ENCODE measurements around the gene TRPM8.

DNA sequence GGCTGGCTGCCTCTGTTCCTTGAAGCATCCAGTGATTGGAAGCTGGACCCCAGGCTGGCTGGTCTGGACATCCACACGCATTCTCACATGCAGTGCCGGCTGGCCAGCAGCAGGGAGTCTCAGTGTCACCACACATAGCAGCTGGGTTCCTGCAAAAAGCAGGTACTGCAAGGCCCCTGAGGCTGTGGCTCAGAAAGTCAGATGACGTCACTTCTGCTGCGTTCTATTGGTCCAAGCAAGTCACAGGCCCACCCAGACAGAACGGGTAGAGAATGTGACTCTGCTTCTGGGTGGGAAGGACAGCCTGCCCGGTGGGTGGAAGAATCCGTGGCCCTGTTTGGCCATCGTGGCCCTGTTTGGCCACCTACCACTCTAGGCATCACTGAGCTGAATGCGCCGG, 82.0 kb downstream of the TRPM8 start:
- TF ChIP-seq, protein P1, sequence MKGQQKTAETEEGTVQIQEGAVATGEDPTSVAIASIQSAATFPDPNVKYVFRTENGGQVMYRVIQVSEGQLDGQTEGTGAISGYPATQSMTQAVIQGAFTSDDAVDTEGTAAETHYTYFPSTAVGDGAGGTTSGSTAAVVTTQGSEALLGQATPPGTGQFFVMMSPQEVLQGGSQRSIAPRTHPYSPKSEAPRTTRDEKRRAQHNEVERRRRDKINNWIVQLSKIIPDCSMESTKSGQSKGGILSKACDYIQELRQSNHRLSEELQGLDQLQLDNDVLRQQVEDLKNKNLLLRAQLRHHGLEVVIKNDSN (IDR thresholded peaks at IDR 0.05): peak; percentile 61
- TF ChIP-seq RAD21 (IDR thresholded peaks at IDR 0.05; ENCODE audit: low read depth) (no peak; the same call in 1 of the 2 replicates), YY1 (IDR thresholded peaks at IDR 0.05; ENCODE audit: low read depth) (no peak), TAF1 (IDR thresholded peaks at IDR 0.05; ENCODE audit: low read depth) (no peak), EP300 (IDR thresholded peaks at IDR 0.05; ENCODE audit: borderline replicate concordance) (no peak)
- TF ChIP-seq, protein P2, sequence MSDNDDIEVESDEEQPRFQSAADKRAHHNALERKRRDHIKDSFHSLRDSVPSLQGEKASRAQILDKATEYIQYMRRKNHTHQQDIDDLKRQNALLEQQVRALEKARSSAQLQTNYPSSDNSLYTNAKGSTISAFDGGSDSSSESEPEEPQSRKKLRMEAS (IDR thresholded peaks at IDR 0.05): no peak
- TF ChIP-seq, protein P3, sequence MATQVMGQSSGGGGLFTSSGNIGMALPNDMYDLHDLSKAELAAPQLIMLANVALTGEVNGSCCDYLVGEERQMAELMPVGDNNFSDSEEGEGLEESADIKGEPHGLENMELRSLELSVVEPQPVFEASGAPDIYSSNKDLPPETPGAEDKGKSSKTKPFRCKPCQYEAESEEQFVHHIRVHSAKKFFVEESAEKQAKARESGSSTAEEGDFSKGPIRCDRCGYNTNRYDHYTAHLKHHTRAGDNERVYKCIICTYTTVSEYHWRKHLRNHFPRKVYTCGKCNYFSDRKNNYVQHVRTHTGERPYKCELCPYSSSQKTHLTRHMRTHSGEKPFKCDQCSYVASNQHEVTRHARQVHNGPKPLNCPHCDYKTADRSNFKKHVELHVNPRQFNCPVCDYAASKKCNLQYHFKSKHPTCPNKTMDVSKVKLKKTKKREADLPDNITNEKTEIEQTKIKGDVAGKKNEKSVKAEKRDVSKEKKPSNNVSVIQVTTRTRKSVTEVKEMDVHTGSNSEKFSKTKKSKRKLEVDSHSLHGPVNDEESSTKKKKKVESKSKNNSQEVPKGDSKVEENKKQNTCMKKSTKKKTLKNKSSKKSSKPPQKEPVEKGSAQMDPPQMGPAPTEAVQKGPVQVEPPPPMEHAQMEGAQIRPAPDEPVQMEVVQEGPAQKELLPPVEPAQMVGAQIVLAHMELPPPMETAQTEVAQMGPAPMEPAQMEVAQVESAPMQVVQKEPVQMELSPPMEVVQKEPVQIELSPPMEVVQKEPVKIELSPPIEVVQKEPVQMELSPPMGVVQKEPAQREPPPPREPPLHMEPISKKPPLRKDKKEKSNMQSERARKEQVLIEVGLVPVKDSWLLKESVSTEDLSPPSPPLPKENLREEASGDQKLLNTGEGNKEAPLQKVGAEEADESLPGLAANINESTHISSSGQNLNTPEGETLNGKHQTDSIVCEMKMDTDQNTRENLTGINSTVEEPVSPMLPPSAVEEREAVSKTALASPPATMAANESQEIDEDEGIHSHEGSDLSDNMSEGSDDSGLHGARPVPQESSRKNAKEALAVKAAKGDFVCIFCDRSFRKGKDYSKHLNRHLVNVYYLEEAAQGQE (IDR thresholded peaks at IDR 0.05; ENCODE audit: low read depth): no peak
